Dendritic cell treated with granulocyte-macrophage colony-stimulating factor and Interleukin-4, amounts not matched to agents 40 ng/mL and 50 ng/mL, for 4 days (primary cell): Measurements from ENCODE around the gene DHRS1.

Experiments used
- H3K27ac Mint-ChIP-seq: one replicate; pipeline ENCODE4 v1.8.0; 2022; ENCODE audit warnings: mild to moderate bottlenecking, mixed read lengths
- H3K27me3 Mint-ChIP-seq: one replicate; pipeline ENCODE4 v1.8.0; 2022; ENCODE audit warnings: mild to moderate bottlenecking, mixed read lengths
- H3K36me3 Mint-ChIP-seq: one replicate; pipeline ENCODE4 v1.8.0; 2022; ENCODE audit warnings: low read depth, mixed read lengths
- H3K4me1 Mint-ChIP-seq: one replicate; pipeline ENCODE4 v1.8.0; 2022; ENCODE audit warnings: low read depth, mixed read lengths
- H3K4me3 Mint-ChIP-seq: one replicate; pipeline ENCODE4 v1.8.0; 2022; ENCODE audit warnings: mild to moderate bottlenecking, moderate library complexity, mixed read lengths
- H3K9me3 Mint-ChIP-seq: one replicate; pipeline ENCODE4 v1.8.0; 2022; ENCODE audit warnings: mixed read lengths
- intact Hi-C: fragments of 100-400 bp; cut with micrococcal nuclease; formaldehyde crosslinking; loops from one replicate; pipeline ENCODE4 v1.15.0; 2022

Gene DHRS1

DNA sequence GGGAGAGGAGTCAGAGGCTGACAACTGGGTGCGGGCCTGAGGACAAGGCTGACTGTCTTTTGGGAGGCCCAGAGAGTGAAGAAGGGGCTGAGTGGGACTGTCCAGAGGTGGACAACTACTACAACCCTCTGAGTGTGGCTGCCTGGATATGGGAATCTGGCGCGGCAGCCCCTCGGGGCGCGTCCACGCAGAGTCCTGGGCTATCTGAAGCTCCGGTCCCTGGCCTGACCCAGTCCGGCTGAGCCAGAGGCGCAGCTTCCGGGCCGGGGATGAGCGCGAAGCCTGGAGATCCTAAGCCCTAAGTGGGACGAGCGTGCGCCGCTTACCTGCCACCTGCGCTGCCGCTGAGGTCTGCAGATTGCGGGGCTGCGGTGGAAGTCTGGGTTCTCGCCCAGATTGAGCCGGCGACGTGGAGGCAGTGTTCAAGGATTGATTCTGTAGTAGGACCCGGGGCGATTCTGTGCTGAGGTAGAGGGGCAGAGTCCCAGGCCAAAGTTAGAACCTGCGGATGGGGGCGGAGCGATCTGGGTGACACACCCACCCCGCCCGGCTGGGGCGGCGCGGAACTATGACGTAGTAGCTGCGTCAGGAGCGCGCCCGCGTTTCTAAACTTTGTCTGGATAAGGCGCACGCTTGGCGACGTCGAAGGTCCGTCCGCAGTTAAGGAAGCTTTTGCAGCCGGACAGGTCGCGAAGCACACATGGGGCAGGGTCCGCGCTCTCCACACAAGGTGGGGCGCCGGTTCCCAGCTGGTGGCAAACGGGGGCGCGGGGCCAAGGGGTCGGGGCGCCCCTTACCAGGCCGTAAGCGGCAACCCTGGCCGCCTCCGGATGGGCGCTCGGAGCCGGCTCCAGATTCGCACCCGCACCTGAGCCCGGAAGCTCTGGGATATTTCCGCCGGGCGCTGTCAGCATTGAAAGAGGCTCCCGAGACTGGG is at the start of gene DHRS1, which contains the start of gene NOP9:
DHRS1 (minus strand) TSS at position 526 of the 937 bp plus-strand sequence. CDS start 674 bp downstream, outside the sequence.
NOP9 (plus strand) TSS at position 596 of the 937 bp plus-strand sequence; CDS start at position 701, 105 bp downstream.
- H3K27ac Mint-ChIP-seq: peak within 1 kb of the TSS; percentile 88
- no peaks in the 10 kb centered on the region for H3K27me3 Mint-ChIP-seq
- H3K4me3 Mint-ChIP-seq: peak within 1 kb of the TSS; percentile 88
- H3K36me3 Mint-ChIP-seq: peaks cover 81% of the 10 kb centered on the region
- intact Hi-C loops: no loop called here
- H3K9me3 Mint-ChIP-seq: no peaks in the 10 kb centered on the region
- H3K4me1 Mint-ChIP-seq: peaks cover 43% of the 10 kb centered on the region

DNA sequence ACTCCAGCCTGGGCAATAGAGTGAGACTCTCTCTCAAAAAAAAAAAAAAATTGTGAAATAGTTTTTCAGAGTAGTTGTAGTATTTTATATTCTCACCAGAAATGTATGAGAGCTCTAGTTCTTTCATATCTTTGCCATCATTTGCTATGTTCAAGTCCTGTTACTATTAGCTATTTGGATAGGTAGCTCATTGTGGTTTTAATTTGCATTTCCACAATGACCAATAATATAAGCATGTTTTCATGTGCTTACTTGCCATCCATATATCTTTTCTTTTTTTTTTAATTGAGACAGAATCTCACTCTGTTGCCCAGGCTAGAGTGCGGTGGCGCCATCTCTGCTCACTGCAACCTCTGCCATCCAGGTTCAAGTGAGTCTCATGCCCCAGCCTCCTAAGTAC is 48.6 kb upstream of the DHRS1 start:
- intact Hi-C loops: no loop called here
- H3K4me3 Mint-ChIP-seq: no peak overlapping the region
- H3K27ac Mint-ChIP-seq: no peak overlapping the region

DNA sequence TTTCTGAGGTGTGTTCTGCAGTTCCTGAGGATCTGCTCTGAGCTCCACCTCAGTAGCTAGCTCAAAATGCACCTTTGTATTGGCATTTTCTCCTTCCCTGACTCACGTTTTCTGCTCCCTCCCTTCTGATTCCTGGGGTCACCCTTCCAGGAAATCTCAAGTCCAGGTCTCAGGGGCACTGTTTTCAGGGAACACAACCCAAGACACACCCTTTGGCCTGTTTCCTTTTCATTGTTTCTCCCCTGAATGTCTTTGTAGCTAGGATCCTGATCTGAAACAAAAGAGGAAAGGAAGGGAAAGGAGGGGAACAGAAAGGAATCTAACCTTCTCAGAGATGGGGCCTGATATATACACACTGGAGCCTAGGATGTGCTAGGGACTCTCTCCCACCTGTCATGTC is 47.6 kb upstream of the DHRS1 start:
- H3K27ac Mint-ChIP-seq: no peak overlapping the region
- H3K27me3 Mint-ChIP-seq: peaks cover 34% of the 10 kb centered on the region

More for the DNA sequence above, 48.6 kb upstream of the DHRS1 start:
- Mint-ChIP-seq H3K9me3 (no peaks in the 10 kb centered on the region), H3K36me3 (no peaks in the 10 kb centered on the region), H3K4me1 (peaks cover 15% of the 10 kb centered on the region), H3K27me3 (peaks cover 39% of the 10 kb centered on the region)

DNA sequence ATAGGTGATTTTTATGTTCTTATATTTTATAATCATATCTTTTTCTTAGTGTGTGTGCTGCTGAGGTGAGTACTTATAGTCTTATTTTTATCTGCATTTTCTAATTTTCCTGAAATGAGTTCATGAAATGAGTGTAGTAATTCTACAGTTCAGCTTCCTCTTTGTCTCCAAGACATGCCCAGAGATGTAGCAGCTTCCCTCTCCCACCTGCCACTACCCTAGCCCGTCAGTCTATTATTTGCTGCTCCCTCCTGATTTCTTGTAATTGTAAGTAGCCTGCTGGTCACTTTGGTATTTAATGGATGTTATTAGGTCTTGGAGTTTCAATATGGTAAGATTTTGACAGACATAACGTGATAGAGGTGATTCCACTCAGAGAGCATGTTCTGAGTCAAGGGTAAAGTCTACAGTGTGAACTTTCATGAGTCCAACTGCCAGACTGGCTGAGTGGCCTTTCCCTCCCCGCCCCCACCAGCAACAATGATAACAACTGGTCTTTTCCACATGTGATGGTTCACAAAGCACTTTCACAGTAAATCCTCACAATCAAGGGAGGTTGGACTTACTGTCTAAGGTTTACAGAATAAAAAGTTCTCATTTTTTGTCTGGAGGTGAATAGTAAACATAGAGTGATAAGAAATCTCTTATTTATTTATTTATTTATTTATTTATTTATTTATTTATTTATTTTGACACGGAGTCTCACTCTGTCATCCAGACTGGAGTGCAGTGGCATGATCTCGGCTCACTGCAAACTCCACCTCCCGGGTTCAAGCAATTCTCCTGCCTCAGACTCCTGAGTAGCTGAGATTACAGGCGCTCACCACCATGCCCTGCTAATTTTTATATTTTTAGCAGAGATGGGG is 44.4 kb upstream of the DHRS1 start:
- H3K36me3 Mint-ChIP-seq: peaks cover 8% of the 10 kb centered on the region
- H3K27me3 Mint-ChIP-seq: peaks cover 19% of the 10 kb centered on the region
- peaks cover 26% of the 10 kb centered on the region for H3K4me1 Mint-ChIP-seq
- intact Hi-C loops: no loop called here
- H3K4me3 Mint-ChIP-seq: no peak overlapping the region
- no peaks in the 10 kb centered on the region for H3K9me3 Mint-ChIP-seq
- H3K27ac Mint-ChIP-seq: no peak overlapping the region

More for the DNA sequence above, 47.6 kb upstream of the DHRS1 start:
- Mint-ChIP-seq H3K4me1 (peaks cover 18% of the 10 kb centered on the region), H3K36me3 (no peaks in the 10 kb centered on the region), H3K9me3 (no peaks in the 10 kb centered on the region), H3K4me3 (no peak overlapping the region)
- intact Hi-C loops: no loop called here

GRCh38 chr14:24342889-24343288 is 43.3 kb upstream of the DHRS1 start:
- H3K27ac Mint-ChIP-seq: no peak overlapping the region
- peaks cover 37% of the 10 kb centered on the region for H3K4me1 Mint-ChIP-seq
- no peak overlapping the region for H3K4me3 Mint-ChIP-seq
- peaks cover 20% of the 10 kb centered on the region for H3K27me3 Mint-ChIP-seq
- H3K9me3 Mint-ChIP-seq: no peaks in the 10 kb centered on the region
- peaks cover 20% of the 10 kb centered on the region for H3K36me3 Mint-ChIP-seq
- intact Hi-C loops: no loop called here

DNA sequence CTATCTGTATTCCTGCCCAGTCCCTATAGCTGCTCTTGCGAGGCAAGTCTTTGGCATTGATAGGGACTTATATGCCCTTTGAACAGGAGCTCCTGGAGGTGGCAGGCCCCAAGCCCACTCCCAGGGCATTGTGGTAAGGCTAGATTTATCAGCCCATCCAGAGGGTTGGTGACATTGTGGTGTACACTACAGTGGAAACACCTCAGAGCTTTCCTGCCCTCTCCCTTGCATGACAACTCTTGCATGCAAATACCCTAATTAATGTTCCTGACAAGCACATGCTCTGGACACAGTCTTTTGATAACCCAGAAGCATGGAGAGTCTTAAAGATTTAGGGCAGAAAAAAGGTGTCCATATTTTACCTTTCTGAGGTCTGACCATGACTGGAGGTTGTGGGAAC is 41.0 kb upstream of the DHRS1 start:
- Mint-ChIP-seq H3K4me3 (no peak overlapping the region), H3K27ac (no peak overlapping the region), H3K36me3 (peaks cover 41% of the 10 kb centered on the region), H3K9me3 (no peaks in the 10 kb centered on the region), H3K4me1 (peaks cover 60% of the 10 kb centered on the region), H3K27me3 (peaks cover 20% of the 10 kb centered on the region)
- intact Hi-C loops: no loop called here

- peak within 1 kb of the TSS; percentile 93 for H3K27ac Mint-ChIP-seq
- peak within 1 kb of the TSS; percentile 90 for H3K4me3 Mint-ChIP-seq
- peaks cover 22% of the 10 kb centered on the region for H3K27me3 Mint-ChIP-seq
- H3K36me3 Mint-ChIP-seq: peaks cover 41% of the 10 kb centered on the region
- H3K4me1 Mint-ChIP-seq: peaks cover 71% of the 10 kb centered on the region
- no peaks in the 10 kb centered on the region for H3K9me3 Mint-ChIP-seq
- intact Hi-C loops: no loop called here
Measured at GRCh38 chr14:24339284-24340151, 39.9 kb upstream of the DHRS1 start, which contains the start of gene RIPK3. Gene RIPK3 (minus strand): TSS chr14:24339991. CDS start chr14:24339826, 165 bp downstream.

DNA sequence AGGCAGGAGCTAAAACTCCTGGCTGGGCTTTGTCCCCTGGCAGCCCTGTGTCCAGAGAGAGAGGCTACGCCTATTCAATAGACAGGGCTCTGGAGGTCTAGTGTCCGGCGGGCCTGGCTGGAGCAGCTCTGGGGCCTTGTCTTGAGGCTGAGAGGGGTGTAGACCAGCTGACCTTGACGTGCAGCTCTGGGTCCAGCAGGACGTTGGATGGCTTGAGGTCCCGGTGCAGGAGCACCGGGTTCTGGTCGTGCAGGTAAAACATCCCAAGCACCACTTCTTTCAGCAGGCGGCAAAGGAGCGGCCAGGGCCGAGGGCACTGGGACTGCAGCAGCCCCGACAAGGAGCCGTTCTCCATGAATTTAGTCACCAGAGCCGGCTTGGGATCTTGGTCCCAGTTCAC is 39.3 kb upstream of the DHRS1 start:
- intact Hi-C loops: no loop called here
- Mint-ChIP-seq H3K9me3 (no peaks in the 10 kb centered on the region), H3K4me1 (peaks cover 75% of the 10 kb centered on the region), H3K27me3 (peaks cover 28% of the 10 kb centered on the region), H3K4me3 (peak overlapping the region; percentile 90), H3K36me3 (peaks cover 41% of the 10 kb centered on the region), H3K27ac (peak overlapping the region; percentile 93)

- H3K9me3 Mint-ChIP-seq: no peaks in the 10 kb centered on the region
- H3K36me3 Mint-ChIP-seq: peaks cover 41% of the 10 kb centered on the region
- intact Hi-C loops: no loop called here
- no peak overlapping the region for H3K4me3 Mint-ChIP-seq
- H3K27ac Mint-ChIP-seq: no peak overlapping the region
- peaks cover 77% of the 10 kb centered on the region for H3K4me1 Mint-ChIP-seq
- H3K27me3 Mint-ChIP-seq: peaks cover 37% of the 10 kb centered on the region
Measured at GRCh38 chr14:24337824-24338175, 38.2 kb upstream of the DHRS1 start.

DNA sequence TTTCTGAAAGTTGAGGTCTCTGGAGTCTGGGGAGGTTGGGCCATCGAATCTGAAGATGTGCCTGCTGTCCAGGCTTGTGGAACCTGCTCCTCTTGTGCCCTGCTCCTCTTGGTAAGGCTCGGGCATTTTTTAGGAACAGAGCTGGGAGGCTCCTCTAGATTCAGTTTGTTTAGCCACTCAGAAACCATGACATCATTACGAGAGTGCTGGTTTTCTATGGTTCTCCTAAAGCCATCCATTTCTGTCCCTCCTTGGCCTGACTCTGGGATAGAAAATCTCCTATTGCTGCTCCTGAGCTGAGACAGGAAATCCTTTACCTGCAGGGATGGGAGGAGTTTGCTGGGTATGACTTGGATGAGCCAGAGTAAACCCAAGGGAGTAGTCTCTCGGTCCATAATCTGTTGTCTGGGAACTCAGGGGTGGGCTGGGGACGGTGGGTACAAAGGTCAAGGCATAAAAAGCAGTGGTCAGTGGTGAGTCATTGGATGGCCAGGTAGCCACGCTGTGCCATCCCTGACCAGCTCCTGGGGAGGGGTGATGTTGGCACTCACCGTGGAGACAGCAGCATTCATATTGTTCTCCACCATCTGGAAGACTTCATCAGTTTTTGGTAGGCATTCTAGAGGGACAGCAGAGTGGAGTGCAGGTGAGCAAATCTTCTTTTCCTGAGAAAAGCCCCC is 37.7 kb upstream of the DHRS1 start:
- no peak overlapping the region for H3K27ac Mint-ChIP-seq
- H3K36me3 Mint-ChIP-seq: peaks cover 41% of the 10 kb centered on the region
- intact Hi-C loops: no loop called here
- H3K9me3 Mint-ChIP-seq: no peaks in the 10 kb centered on the region
- no peak overlapping the region for H3K4me3 Mint-ChIP-seq
- H3K27me3 Mint-ChIP-seq: peaks cover 42% of the 10 kb centered on the region
- H3K4me1 Mint-ChIP-seq: peaks cover 82% of the 10 kb centered on the region

GRCh38 chr14:24335461-24336171 is 36.0 kb upstream of the DHRS1 start:
- H3K36me3 Mint-ChIP-seq: peaks cover 41% of the 10 kb centered on the region
- peaks cover 93% of the 10 kb centered on the region for H3K4me1 Mint-ChIP-seq
- H3K27ac Mint-ChIP-seq: peak overlapping the region; percentile 19
- H3K27me3 Mint-ChIP-seq: peaks cover 45% of the 10 kb centered on the region
- intact Hi-C loops: no loop called here
- peak overlapping the region; percentile 64 for H3K4me3 Mint-ChIP-seq
- no peaks in the 10 kb centered on the region for H3K9me3 Mint-ChIP-seq
